Upper lobe of left lung (tissue), 4 donors: ENCODE measurements around the gene MSL1.

Source experiments
- EP300 ChIP-seq, 4 donors: sonication (generic); formaldehyde crosslinking; IDR thresholded peaks; one replicate each; pipeline ENCODE4 v1.5.1; 2017; ENCODE audit warnings: antibody characterized with exemption in 4 of 4, control low read depth in 2 of 4
- POLR2A ChIP-seq, 4 donors: fragments of 450-650 bp; IDR thresholded peaks; one replicate each; pipeline ENCODE4 v1.5.1; 2016 to 2017; ENCODE audit warnings: antibody characterized with exemption in 4 of 4, mild to moderate bottlenecking in 2 of 4
- TF ChIP-seq, protein P1 (sequence below), 6 experiments: fragments of 450-650 bp in 4 of 6; fragments of 200-600 bp in 2 of 6; sonication (generic) in 2 of 6; IDR thresholded peaks; one replicate each; pipeline ENCODE4 v1.5.1; 2016 to 2019; ENCODE audit warnings: antibody characterized with exemption in 6 of 6

DNA sequence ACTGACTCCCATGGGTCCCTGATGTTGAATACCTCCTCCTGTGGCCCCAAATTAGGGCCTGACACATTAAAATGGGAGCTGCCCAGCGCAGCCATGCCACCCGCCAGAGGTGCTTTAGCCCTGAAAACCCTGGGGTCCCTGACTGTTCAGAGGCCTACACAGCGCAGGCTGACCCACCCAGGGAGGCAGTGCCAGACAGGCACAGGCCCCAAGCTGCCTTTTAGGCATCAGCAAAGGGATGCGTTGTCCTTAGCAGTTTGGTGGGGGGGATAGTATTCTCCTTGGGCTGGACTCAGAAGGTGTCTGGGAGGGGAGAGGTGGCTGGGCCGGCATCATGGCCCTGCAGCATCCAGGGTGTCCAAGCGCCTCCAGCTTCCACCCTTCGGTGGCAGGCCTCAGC is 56.9 kb downstream of the MSL1 start:
- TF ChIP-seq, protein P1, sequence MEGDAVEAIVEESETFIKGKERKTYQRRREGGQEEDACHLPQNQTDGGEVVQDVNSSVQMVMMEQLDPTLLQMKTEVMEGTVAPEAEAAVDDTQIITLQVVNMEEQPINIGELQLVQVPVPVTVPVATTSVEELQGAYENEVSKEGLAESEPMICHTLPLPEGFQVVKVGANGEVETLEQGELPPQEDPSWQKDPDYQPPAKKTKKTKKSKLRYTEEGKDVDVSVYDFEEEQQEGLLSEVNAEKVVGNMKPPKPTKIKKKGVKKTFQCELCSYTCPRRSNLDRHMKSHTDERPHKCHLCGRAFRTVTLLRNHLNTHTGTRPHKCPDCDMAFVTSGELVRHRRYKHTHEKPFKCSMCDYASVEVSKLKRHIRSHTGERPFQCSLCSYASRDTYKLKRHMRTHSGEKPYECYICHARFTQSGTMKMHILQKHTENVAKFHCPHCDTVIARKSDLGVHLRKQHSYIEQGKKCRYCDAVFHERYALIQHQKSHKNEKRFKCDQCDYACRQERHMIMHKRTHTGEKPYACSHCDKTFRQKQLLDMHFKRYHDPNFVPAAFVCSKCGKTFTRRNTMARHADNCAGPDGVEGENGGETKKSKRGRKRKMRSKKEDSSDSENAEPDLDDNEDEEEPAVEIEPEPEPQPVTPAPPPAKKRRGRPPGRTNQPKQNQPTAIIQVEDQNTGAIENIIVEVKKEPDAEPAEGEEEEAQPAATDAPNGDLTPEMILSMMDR (IDR thresholded peaks at IDR 0.05), result no peak
- TF ChIP-seq POLR2A (IDR thresholded peaks at IDR 0.05) (no peak), EP300 (IDR thresholded peaks at IDR 0.05) (no peak)
